NB4 (cell line): ENCODE results near the gene MEI4.

ENCODE experiments used
- DNase-seq: peaks from one replicate; pipeline ENCODE4 v3.0.0; 2010; ENCODE audit warnings: low read depth
- H3K4me3 ChIP-seq: one replicate; pipeline ENCODE4 v1.5.1; 2011; ENCODE audit warnings: mild to moderate bottlenecking, low read depth, low read length, moderate library complexity
- CTCF ChIP-seq: IDR thresholded peaks from one replicate; pipeline ENCODE4 v1.5.1; 2012; ENCODE audit warnings: low read depth, low read length
- MAX ChIP-seq: IDR thresholded peaks from 2 replicates; pipeline ENCODE4 v1.6.1; 2011; ENCODE audit warnings: low read depth, low read length
- MYC ChIP-seq: IDR thresholded peaks from 2 replicates; pipeline ENCODE4 v1.6.1; 2011; ENCODE audit warnings: low read depth, low read length
- POLR2A ChIP-seq: IDR thresholded peaks from 2 replicates; pipeline ENCODE4 v1.6.1; 2011; ENCODE audit warnings: mild to moderate bottlenecking; ENCODE audit not compliant: insufficient read length; ENCODE audit errors: extremely low read depth

MEI4 gene

DNA sequence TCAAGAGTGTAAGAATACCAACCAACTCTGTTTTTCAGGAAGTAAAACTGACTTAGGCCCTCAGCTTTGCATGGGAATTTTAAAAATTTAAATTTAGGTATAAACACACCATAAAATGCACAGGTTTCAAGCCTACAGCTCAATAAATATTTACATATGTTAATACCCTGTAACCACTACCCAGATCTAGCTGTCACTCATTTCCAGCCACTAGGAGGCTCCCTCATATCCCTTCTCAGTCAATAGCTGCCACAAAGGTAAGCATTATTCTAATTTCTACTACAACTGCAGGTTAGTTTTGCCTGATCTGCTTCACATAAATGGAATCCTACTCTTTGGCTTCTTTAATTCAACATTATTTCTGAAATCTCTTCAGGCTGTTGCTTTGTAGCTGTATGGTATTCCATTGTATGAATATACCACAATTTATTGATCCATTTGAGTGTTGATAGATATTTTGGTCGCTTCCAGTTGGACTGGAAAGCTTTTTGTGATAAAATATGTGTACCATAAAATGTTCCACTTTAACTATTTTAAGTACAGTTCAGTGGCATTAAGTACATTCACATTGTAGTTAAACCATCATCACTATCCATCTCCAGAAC, 32.5 kb upstream of the MEI4 start:
- peak; percentile 35 for DNase-seq
- H3K4me3 ChIP-seq: no peak overlapping the region
- TF ChIP-seq CTCF: peak; percentile 68
- no peak for TF ChIP-seq MYC

DNA sequence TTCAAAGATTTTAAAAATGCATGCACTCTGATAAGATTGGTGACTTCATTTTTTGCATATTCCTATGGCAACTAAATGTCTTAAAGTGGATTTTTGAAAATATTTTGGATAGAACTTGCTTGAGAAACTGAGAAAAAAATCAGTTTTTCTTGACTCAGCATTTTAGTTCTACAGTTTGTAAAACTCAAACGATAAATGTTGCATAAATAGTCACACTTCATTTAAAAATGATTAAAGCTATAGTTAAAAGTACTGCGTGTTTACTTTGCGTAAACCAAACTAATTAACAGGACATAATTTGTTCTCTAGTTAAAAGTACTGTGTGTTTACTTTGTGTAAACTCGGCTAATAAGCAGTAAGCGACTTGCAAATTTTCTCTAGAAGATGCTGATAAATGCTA, 28.3 kb upstream of the MEI4 start:
- TF ChIP-seq POLR2A (no peak), MYC (no peak), MAX (no peak), CTCF (no peak)

DNA sequence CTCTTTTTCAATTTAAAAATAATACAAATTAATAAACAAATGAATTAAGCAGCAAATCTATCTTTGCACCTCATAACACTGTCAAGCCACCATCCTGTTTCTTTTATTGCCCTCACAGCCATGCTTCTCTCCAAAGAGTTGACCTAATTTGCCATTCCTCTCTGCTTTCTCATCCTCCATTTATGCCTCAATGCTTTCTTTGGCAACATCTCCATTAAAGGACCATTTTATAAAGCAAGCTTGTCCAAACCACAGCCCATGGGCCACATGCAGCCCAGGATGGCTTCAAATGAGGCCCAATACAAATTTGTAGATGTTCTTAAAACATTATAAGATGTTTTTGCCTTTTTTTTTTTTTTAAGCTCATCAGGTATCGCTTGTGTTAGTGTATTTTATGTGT, 26.4 kb upstream of the MEI4 start:
- DNase-seq: no peak
- TF ChIP-seq MAX: no peak
- TF ChIP-seq CTCF: no peak
- no peak for TF ChIP-seq MYC
- TF ChIP-seq POLR2A: no peak
- no peak overlapping the region for H3K4me3 ChIP-seq

More for the DNA sequence above, 28.3 kb upstream of the MEI4 start:
- no peak for DNase-seq
- H3K4me3 ChIP-seq: no peak overlapping the region

GRCh38 chr6:77630014-77630413, 22.8 kb upstream of the MEI4 start:
- TF ChIP-seq MYC (no peak), CTCF (no peak), MAX (no peak), POLR2A (no peak)

DNA sequence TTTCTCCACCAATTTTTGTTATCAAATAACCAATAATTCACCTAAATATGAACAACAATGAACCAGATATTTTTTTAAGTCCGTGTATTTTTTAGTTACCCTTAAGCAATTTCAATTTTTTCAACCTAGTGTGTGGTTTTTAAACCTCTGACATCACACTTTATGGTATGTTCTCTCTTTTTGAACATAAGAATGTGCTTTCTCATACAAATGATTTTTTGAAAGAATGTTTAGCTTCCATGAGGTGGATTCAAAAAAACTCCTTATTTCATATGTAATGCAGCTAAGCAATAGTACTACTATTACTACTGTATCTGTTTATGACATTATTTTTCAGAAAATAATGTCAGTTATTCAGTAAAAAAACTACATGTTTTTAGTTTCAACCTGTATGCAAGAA, 19.4 kb upstream of the MEI4 start:
- no peak overlapping the region for H3K4me3 ChIP-seq
- DNase-seq: no peak
- TF ChIP-seq MYC: no peak
- TF ChIP-seq MAX: no peak
- TF ChIP-seq CTCF: no peak
- TF ChIP-seq POLR2A: no peak

More at GRCh38 chr6:77630014-77630413, 22.8 kb upstream of the MEI4 start:
- no peak overlapping the region for H3K4me3 ChIP-seq
- no peak for DNase-seq
